HG03139 (cell line): ENCODE measurements around the gene EML2.
"Not testable (repeated sequence)": the region's sequence is repeated elsewhere in the genome, so short reads cannot be mapped to it uniquely, and the experiment has no call there.

Source experiments
- ATAC-seq: cut with Tn5 transposase; IDR thresholded peaks from one replicate; pipeline ENCODE4 v1.9.1; 2021; ENCODE audit not compliant: unreplicated experiment

The EML2 gene

DNA sequence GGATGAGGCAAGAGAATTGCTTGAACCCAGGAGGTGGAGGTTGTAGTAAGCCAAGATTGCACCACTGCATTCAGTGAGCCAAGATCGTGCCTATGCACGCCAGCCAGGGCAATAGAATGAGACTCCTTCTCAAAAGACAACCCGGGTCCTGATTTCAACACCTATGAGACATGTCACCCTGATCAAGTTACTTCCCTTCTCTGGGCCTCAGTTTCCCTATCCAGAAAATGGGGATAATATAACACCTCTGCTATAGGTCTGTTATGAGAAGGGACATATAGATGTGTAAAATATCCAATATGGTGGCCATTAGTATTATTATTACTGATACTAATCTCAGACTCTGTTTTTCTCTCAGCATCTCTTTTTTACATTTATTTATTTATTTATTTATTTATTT lies 15.9 kb upstream of the EML2 start:
- ATAC-seq: no peak

DNA sequence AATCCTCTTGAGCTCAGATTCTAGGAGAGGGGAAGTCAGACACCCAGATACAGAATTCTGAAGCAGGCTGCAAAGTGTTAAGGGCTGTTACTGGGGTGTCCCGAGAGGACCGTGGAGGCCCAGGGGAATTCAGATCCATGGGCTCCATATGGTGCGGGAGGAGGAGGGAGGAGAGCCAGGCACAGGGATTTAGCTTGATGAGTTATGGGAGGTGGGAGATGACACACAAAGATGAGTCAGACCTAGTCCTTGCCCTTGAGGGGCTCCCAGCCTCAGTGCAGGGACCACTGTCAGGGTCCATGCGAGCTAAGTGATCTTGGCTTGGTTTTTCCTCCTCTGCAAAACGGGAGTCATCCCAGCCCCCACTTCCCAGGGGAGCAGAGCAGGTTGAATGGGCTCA lies 14.4 kb upstream of the EML2 start:
- no peak for ATAC-seq

DNA sequence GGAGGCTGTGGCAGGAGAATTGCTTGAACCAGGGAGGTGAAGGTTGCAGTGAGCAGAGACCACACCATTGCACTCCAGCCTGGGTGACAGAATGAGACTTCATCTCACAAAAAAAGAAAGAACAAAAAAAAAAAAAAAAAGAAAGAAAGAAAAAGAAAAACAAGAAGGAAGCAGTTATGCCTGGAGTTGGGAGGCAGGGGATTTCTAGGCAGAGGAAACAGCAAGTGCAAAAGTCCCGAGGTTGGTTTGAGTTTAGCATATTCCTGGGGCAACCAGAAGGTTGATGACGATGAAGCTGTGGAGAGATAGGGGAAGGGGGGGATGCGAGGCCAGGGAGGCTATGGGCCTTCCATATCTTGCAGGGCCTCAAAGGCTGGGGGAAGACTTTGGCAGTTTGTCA lies 11.5 kb upstream of the EML2 start:
- no peak for ATAC-seq

DNA sequence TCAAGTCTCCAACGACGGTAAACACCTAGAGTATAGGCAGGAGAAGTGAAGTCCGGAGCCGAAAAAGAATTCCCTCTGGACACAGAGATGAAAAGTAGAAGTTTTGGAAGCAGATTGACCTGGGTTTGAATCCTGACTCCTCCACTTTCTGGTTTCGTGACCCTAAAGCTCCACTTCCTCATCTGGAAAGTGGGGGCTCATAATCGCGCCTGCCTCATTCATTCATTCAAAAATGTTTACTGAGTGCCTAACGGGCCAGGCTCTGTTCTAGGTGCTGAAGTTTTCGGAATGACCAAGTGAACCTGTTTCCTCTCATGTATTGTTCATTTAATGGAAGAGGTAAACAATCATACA lies 7.1 kb upstream of the EML2 start:
- ATAC-seq: no peak

DNA sequence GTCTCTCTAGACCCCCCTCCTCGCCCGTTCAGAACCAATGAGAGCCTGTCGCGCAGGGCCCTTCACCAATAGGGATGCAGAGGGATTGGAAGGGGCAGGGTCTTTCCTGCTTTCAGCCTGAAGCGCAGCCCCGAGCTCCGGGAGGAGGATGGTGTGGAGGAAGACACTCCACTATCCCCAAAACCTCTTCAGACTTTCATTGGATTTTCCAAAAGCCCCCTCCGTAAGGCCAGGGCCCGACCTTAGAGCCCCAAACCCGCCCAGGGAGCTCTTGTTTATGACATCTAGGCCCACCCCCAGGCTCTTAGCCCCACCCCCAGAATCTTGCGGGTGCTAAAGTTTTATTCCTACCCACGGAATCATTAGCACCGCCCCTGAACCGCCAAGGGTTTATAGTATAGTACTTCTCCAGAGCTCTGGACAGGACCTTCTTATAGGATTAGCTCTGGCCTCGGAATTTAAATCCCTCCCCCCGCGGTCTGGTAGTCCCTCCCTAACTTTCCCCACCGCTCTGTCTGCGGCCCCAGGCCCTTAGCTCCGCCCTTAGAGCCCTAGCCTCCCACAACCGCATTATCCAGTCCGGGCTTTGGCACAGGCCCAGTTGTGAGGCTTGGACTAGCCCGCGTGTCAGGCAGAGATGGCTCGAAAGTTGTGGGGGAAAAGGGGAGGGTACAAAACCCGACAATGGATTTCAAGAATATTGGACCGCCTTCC lies 6.6 kb upstream of the EML2 start:
- ATAC-seq: no peak

DNA sequence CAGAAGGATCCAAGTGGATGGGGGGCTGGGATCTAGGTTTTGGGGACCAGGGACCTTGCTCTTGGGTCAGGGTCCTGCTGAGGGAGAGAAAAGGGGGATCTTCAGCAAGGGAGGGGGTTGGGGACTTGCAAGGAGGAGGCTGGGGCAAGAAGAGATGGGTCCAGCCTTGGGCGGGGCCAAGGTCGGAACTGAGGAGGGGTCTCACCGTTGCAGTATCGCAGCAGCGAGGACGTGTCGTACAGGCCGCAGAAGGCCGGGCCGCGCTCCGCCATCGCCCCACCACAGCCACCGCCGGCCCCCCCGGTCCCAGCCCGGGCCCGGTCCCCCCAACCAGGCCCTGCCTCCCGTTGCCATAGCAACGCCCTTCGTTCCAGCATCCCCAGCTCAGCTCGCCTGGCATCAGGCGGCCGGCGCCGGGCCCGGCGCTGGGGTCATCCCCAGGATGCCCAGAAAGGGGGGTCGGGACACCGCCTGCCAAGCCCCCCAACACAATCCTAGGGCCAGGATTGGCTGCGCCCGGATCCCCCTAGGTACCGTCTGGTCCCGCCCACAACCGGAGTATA lies 6.0 kb upstream of the EML2 start:
- ATAC-seq: no peak

DNA sequence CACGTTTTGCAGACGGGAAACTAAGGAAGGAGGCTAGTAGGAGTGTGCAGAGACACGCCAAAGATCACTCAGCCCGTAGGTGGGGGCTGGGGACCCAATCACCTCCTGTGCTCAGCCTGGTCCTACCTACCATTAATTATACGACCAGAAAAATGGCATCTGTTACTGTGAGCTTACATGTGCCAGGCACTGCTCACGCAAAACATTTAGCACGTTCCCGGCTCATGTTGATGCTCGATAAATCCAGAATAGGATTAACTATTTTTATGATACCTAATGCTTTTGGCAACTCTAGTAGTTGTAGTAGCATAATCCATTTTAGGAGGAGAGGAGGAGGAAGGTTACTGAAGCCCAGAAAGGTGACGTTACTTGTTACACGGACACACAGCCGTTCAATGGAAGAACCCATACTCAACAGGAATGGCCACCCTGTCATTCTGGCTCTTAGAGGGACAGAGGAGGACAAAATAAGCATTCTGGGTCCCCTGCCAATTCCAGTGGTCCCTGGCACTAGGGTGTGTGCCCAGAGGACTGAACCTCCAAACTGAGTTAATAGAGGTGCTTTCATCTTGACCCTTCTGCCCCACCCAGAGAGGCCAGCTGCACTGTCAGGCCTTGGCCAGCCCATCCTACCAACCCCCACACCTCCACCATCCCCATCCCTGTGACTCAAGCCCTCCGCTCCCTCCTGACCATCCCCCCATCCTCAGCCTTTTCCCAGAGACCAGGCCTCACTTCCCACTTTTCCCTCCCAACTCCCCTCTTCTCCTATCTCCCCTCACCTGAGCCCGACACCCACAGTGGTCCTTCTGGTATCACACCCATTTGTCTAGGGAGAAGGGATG lies 5.0 kb upstream of the EML2 start:
- no peak for ATAC-seq

DNA sequence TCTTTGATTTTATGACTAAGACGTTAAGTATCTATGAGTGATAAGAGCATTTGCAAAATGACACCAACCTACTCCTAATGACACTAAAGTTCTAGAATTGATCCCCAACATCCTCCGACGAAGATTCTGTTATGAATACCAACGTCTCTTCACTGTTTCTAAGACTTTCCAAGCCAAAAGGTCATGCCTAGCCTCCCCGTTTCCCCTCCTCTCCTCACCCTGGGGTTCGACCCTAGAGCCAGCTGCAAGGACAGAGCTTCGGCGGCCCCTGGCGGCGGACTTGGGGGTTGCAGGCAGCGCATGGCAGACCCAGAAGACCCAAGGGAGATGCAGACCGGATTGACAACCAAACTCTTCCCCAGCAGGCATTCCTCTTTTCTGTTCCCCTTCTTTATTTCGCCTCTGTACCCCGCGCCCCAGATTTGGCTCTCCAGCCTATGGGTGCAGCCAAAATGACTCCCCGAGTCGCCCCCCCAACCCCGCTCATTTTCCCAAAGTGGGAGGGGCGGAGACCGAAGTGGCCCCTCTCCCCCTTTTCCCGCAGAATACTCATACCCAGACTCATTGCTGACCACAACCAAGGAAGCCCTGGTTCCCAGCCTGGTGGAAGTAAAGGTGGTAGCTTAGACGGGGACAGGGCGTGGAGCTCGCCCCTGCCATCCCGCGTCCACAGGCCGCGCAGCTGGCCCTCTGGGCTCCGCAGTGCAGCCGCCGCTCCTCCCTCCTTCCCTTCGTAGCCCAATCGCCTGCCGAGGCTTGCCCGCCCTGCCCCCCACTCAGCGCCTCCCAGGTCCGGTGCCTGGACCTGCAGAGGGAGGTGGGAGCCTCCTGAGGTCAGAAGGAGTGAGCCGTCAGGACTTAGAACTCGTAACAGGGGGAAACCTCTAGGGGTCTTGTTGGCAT lies 4.1 kb upstream of the EML2 start:
- no peak for ATAC-seq

DNA sequence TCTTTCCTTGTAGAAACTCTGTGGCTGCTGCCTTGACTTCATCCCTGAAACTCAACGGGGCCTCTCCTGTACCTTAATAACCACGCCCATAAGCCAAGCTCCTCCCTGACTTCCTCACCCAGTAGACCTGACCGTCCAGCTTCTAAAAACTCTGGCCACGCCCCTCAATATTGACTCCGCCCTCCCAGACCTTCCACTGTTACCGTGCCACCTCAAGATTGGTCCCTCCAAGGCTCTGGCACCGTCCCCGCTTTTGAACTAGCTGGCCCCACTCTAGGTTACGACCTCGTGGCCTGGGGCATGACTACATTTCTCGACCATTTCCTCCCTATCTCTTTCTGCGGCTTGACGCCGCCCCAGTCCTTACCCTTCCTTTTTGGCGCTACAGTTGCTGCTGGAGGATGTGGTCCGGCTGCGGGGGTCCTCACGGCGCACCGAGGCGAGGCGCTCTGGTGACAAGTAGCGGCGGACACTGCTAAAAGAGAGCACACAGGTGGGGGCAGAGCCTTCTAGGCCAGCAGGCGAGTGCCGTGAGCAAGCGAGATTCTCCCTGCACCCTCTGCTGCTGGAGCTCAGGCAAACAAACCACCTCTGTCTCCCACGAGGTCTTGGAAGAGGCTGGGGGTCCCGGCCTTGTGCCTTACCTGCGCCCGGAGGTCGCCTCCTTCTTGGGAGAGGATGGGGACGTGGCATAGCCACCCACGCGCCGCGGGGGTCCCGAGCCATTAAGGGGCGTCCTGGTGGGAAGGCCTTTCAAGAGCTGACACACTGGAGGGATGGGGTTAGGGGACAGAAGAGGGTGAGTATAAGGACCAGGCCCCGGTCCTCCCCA lies 2.3 kb upstream of the EML2 start:
- ATAC-seq: no peak

DNA sequence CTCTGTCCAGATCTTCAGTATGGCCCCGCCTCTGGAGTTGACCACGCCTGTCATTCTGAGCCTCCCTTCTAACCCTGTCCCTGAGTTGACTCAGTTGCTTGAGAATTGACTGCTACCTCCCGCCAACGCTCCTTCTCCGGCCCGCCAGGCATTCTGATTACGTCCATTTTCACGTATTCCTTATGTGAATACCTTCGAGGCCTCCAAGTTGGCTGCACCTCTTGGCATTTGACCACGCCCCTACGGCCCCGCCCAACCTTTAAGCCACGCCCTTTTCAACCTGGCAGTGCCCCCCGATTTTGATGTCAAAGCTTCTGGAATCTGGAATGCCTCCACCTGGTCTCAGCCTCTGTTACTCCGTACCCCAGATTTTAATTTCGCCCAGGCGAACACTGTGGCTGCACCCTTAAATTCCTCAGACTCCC lies 1.7 kb upstream of the EML2 start:
- no peak for ATAC-seq

DNA sequence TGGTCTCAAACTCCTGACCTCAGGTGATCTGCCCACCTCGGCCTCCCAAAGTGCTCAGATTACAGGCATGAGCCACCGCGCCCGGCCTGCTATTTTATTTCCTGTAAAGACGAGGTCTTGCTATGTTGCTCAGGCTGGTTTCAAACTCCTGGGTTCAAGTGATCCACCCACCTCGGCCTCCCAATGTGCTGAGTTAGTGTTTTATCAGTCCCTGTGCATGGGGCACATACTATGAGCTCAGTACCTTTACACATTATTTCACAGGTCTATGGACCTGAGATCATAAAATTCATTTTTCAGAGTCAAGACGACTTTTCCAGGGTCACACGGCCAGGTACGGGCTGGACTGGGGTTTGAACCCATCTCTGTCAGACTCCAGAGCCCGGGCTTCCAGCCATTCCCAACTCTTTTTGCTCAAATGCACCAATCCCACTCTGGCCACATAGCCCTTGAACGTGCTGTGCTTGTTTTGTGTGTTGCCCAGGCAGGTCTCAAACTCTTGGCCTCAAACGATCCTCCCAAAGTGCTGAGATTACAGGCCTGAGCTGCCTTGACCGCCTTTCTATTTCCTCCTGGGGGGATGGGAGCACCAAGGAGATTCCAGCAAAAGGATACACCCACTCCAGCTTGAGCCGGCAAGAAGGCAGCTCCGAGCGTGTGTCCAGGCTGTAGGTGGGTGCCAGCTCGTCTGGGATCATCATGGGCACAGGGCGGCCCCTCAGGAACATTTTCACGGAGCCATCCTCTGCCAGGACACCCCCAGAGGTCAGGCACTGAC lies 1.1 kb downstream of the EML2 start:
- no peak for ATAC-seq

DNA sequence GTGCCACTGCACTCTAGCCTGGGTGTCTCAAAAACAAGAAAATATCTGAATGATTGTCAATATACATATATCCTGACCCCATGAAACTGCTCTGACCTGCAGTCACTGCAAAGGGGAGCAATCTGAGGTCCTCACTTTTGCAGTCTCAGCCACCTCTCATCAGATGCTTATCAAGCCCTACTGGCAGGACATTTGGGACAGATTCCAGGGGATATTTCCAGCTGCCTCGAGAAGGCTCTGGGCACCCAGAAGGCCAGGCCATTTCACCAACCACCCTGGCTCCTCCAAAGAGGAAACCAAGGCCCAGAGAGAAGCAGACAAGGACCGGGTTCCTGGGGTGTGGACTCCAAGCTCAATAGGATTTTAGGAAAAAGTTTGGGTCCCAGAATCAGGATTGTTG lies 2.3 kb downstream of the EML2 start:
- no peak for ATAC-seq

DNA sequence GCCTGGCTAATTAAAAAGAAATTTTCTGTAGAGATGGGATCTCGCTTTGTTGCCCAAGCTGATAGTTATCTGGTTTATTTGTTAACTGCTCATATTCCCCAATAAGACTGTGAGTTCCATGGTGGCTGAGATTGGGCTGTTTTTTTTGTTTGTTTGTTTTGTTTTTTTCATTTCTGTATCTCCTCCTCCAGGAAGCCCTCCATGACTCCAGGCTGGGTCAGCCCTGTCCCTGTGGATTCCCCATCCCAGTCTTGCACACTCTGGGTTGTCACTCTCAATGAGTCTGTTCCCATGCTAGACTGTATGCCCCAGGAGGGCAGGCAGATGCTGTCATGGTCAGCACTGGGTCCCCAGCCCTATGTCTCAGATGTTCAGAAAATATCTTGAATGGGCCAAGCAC lies 2.9 kb downstream of the EML2 start:
- ATAC-seq: no peak

DNA sequence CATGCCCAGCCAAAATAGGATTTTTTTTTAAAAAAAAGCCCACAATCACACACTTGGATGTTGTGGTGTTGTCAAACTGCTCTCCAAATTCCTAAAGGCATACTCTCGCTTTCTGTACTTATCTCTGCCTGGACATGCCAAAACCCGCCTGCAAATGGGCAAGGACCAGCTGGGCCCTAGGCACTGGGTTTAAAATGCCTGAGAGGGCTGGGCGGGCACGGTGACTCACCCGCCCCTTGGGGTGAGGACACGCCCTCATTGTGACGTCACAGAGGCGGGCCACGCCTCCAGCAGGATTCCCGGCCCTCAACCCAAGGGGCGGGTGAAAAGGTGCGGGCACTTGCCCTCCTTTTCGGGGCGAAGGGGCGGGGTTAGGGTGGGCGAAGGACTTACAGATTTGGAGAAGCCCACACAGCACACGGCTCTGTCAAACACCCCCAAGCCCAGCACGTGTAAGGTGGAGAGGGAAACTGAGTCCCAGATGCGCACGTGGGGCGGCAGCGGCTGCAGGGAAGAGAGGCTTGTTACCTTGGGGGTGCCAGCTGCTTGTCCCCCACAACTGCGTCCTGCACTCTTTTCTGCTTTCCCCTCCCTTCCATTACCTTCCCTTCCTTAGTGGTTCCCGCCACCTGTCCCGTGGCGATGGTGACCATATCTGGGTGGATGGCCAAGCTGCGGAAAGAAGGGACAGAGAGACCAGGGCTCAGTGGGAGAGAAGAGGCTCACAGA lies 6.6 kb downstream of the EML2 start:
- ATAC-seq: no peak

DNA sequence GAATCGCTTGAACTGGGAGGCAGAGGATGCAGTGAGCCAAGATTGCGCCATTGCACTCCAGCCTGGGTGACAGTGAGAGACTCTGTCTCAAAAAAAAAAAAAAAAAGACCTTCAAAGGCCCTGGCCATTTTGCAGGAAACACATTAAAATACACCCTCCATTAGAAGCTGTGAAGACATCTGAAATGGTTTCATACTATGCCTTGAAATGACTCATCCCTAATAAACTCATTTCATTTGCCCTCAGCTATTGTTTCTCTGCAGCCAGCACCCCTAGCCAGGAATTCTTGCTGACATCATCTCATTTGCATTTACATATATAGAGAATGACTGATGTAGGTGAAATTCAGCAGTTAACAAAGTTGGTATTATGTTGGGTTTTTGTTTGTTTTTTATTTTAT lies 8.7 kb downstream of the EML2 start:
- no peak for ATAC-seq

DNA sequence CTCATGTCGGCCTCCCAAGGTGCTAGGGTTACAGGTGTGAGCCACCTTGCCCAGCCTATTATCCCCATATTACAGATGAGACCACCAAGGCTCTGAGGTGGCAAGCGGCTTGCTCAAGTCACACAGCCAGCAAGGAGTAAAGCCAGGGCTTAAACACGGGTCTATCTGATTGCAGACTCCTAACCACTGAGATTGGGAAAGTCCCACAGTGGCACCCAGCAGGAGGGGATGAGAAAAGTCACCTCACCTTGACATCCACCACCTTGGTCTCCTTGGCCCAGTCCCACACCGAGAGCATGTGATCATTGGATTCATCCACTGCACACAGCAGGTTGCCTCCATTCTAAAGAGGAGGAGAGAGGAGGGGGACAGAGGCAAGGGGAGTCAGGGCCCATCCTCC lies 9.5 kb downstream of the EML2 start:
- ATAC-seq: no peak

DNA sequence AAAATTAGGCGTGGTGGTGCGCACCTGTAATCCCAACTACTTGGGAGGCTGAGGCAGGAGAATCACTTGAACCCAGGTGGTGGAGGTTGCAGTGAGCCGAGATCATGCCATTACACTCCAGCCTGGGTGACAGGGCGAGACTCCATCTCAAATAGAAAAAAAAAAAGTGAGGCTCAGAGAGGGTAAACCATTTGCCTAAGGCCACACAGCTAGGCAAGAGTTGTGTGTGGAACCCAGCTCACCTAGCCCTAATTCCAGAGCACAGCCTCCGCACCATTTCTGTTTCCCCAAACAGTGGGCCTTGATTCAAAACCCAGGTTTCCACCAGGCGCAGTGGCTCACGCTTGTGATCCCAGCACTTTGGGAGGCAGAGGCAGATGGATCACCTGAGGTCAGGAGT lies 11.0 kb downstream of the EML2 start:
- not testable (repeated sequence) for ATAC-seq

DNA sequence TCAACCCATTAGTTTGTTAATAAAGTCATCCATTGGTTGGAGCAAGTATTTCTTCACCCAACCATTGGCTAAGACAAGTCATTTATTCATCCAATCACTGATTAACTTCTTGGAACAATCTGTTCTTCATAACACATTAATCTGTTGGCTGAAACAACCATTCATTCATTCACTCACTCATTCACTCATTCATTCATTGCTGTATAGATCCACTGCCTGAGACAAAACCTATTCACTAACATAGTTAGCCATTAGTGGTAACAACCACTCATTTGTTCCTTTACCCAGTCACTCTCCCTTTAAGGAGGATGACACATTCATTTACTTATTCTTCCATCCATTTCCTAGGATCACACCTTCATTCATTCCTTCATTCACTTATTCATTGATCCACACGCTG lies 15.2 kb downstream of the EML2 start:
- ATAC-seq: no peak

DNA sequence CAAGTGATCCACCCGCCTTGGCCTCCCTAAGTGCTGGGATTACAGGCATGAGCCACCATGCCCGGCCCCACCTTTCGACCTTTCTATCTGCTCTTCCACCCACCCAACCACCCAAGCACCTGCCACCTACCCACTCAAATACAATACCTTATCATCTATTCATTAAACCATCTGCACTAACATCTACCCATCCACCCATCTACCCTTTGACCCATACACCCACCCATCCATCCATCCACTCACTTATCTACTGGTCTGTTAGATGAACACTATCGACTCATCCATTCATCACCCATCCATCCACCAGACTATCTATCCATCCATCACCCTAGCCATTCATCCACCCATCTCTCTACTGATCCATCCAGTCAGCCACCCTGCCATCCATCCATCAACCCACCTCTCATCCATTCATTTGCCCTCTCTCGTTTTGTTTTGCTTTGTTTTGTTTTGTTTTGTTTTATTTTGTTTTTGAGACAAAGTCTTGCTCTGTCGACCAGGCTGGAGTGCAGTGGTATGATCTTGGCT lies 17.2 kb downstream of the EML2 start:
- ATAC-seq: no peak
